ENCODE measurements around the gene NLGN4Y. TPM values are rescaled to one million over a fixed set of nuclear protein-coding genes. Genes with fewer than 3 reads are reported as not detected.

Gene NLGN4Y
- total RNA-seq, 2 donors from 2014 or later: not detected

- H3K36me3 ChIP-seq (replicated peaks in 1 of 2; ENCODE audit: insufficient read depth in 1 of 2, low read depth in 2 of 2): no peaks in the 10 kb centered on the region
- TF ChIP-seq POLR2A (IDR thresholded peaks at IDR 0.05) (no peak), CTCF (IDR thresholded peaks at IDR 0.05) (no peak)
- no peak overlapping the region for H3K4me3 ChIP-seq
- H3K27ac ChIP-seq: no peak overlapping the region
- no peaks in the 10 kb centered on the region for H3K9me3 ChIP-seq
- intact Hi-C loops (cut with DNase I): no loop called here
- no peaks in the 10 kb centered on the region for H3K4me1 ChIP-seq
- no peak for DNase-seq
- H3K27me3 ChIP-seq: no peaks in the 10 kb centered on the region
- 67 to 81% methylated on average over 5 of the region's 5 CpGs for WGBS, 2 donors
- ATAC-seq: no peak
Measured at GRCh38 chrY:14828531-14828930, 304.2 kb downstream of the NLGN4Y start.

- Histone ChIP-seq H3K36me3 (replicated peaks in 1 of 2; ENCODE audit: insufficient read depth in 1 of 2, low read depth in 2 of 2) (no peaks in the 10 kb centered on the region), H3K4me1 (no peaks in the 10 kb centered on the region), H3K9me3 (no peaks in the 10 kb centered on the region), H3K27ac (no peak overlapping the region), H3K4me3 (no peak overlapping the region), H3K27me3 (no peaks in the 10 kb centered on the region)
- DNase-seq: no peak
- intact Hi-C loops (cut with DNase I): no loop called here
- 70 to 84% methylated on average over 3 to 9 of the region's 9 CpGs for WGBS, 2 donors
- no peak for ATAC-seq
- no peak for TF ChIP-seq CTCF (IDR thresholded peaks at IDR 0.05)
- no peak for TF ChIP-seq POLR2A (IDR thresholded peaks at IDR 0.05)
Measured at GRCh38 chrY:14829366-14829885, 305.1 kb downstream of the NLGN4Y start.

- Histone ChIP-seq H3K4me1 (no peaks in the 10 kb centered on the region), H3K27me3 (no peaks in the 10 kb centered on the region), H3K4me3 (no peak overlapping the region), H3K36me3 (replicated peaks in 1 of 2; ENCODE audit: insufficient read depth in 1 of 2, low read depth in 2 of 2) (no peaks in the 10 kb centered on the region), H3K9me3 (no peaks in the 10 kb centered on the region), H3K27ac (no peak overlapping the region)
- intact Hi-C loops (cut with DNase I): no loop called here
- 60 to 64% methylated on average over 4 of the region's 4 CpGs for WGBS, 2 donors
- DNase-seq (no peak), ATAC-seq (no peak)
- no peak for TF ChIP-seq POLR2A (IDR thresholded peaks at IDR 0.05)
- no peak for TF ChIP-seq CTCF (IDR thresholded peaks at IDR 0.05)
Measured at GRCh38 chrY:14834103-14835060, 310.1 kb downstream of the NLGN4Y start.

- Histone ChIP-seq H3K27me3 (no peaks in the 10 kb centered on the region), H3K27ac (no peak overlapping the region), H3K9me3 (no peaks in the 10 kb centered on the region), H3K4me1 (no peaks in the 10 kb centered on the region), H3K4me3 (no peak overlapping the region), H3K36me3 (replicated peaks in 1 of 2; ENCODE audit: insufficient read depth in 1 of 2, low read depth in 2 of 2) (no peaks in the 10 kb centered on the region)
- TF ChIP-seq POLR2A (IDR thresholded peaks at IDR 0.05): no peak
- 47 to 57% methylated on average over 3 of the region's 3 CpGs for WGBS, 2 donors
- DNase-seq (no peak), ATAC-seq (no peak)
- intact Hi-C loops (cut with DNase I): no loop called here
Measured at GRCh38 chrY:14837466-14837865, 313.1 kb downstream of the NLGN4Y start.

GRCh38 chrY:14850734-14851133 lies 326.4 kb downstream of the NLGN4Y start:
- no peak for DNase-seq
- Histone ChIP-seq H3K4me3 (no peak overlapping the region), H3K36me3 (replicated peaks in 1 of 2; ENCODE audit: insufficient read depth in 1 of 2, low read depth in 2 of 2) (no peaks in the 10 kb centered on the region), H3K9me3 (no peaks in the 10 kb centered on the region), H3K4me1 (no peaks in the 10 kb centered on the region), H3K27me3 (no peaks in the 10 kb centered on the region), H3K27ac (no peak overlapping the region)
- intact Hi-C loops (cut with DNase I): no loop called here
- TF ChIP-seq CTCF (IDR thresholded peaks at IDR 0.05) (no peak), POLR2A (IDR thresholded peaks at IDR 0.05) (no peak)
- no peak for ATAC-seq
- WGBS, 2 donors: 29 to 38% methylated on average over 1 of the region's 1 CpG
